Neural crest cell (in vitro differentiated cells): ENCODE measurements around the gene OR2T6. TPM values are rescaled to one million over a fixed set of nuclear protein-coding genes. Genes with fewer than 3 reads are reported as not detected.

Experiments used
- DNase-seq: peaks from one replicate; pipeline ENCODE4 v3.0.0; 2021; ENCODE audit warnings: low read depth, mixed read lengths, low spot score
- H3K27ac Mint-ChIP-seq: one replicate; pipeline ENCODE4 v1.8.0; 2021; ENCODE audit warnings: mild to moderate bottlenecking, mixed read lengths; ENCODE audit not compliant: unreplicated experiment
- H3K27me3 Mint-ChIP-seq: 2 replicates; pipeline ENCODE4 v1.8.0; 2021; ENCODE audit warnings: low read depth, mild to moderate bottlenecking, mixed read lengths
- H3K36me3 Mint-ChIP-seq: 2 replicates; pipeline ENCODE4 v1.8.0; 2021; ENCODE audit warnings: low read depth, mild to moderate bottlenecking, mixed read lengths
- H3K4me1 Mint-ChIP-seq: 2 replicates; pipeline ENCODE4 v1.8.0; 2021; ENCODE audit warnings: mixed read lengths
- H3K4me3 Mint-ChIP-seq: one replicate; pipeline ENCODE4 v1.8.0; 2021; ENCODE audit warnings: mild to moderate bottlenecking, mixed read lengths
- H3K9me3 Mint-ChIP-seq: 2 replicates; pipeline ENCODE4 v1.8.0; 2021; ENCODE audit warnings: mixed read lengths
- total RNA-seq: library from RNA; stranded (reverse); gene quantifications from 2 replicates; pipeline ENCODE4 v1.2.1, GENCODE V29; 2021
- TF ChIP-seq, protein P1 (sequence below): fragments of 200-600 bp; sonication (generic); conservative IDR thresholded peaks from 2 replicates; pipeline ENCODE4 v1.5.0; 2021; ENCODE audit warnings: antibody characterized with exemption, mild to moderate bottlenecking

Gene OR2T6
- total RNA-seq, 1 donor from 2014 or later = not detected

- no peak for DNase-seq
- Mint-ChIP-seq H3K4me1 (no peaks in the 10 kb centered on the region), H3K9me3 (peaks cover 35% of the 10 kb centered on the region), H3K36me3 (peaks cover 10% of the 10 kb centered on the region), H3K4me3 (no peak overlapping the region), H3K27ac (no peak overlapping the region), H3K27me3 (no peaks in the 10 kb centered on the region)
- TF ChIP-seq, protein P1, sequence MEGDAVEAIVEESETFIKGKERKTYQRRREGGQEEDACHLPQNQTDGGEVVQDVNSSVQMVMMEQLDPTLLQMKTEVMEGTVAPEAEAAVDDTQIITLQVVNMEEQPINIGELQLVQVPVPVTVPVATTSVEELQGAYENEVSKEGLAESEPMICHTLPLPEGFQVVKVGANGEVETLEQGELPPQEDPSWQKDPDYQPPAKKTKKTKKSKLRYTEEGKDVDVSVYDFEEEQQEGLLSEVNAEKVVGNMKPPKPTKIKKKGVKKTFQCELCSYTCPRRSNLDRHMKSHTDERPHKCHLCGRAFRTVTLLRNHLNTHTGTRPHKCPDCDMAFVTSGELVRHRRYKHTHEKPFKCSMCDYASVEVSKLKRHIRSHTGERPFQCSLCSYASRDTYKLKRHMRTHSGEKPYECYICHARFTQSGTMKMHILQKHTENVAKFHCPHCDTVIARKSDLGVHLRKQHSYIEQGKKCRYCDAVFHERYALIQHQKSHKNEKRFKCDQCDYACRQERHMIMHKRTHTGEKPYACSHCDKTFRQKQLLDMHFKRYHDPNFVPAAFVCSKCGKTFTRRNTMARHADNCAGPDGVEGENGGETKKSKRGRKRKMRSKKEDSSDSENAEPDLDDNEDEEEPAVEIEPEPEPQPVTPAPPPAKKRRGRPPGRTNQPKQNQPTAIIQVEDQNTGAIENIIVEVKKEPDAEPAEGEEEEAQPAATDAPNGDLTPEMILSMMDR = no peak
Observed at GRCh38 chr1:248366609-248367008, 8.9 kb upstream of the OR2T6 start.

DNA sequence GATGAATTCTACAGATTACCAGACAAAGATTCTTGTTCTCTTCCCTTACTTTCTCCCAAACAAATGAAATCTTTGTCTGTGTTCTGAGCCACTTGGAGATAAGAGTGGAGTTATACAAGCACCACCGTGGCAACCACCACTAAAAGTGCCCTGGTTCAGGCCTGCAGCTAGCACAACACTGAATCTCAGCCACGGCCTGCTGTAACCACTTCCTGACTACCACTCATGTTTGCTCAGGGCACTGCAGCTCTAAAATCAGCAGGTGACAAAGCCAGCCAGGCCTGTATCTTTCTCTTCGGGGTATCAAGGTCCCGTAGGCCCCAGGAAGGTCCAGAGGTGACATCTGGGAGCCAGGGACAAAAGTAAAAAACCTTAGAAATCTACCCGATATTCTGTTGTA is 3.2 kb upstream of the OR2T6 start:
- TF ChIP-seq, protein P1 = no peak
- DNase-seq = no peak
- H3K27ac Mint-ChIP-seq = no peak overlapping the region
- peaks cover 29% of the 10 kb centered on the region for H3K9me3 Mint-ChIP-seq
- no peaks in the 10 kb centered on the region for H3K27me3 Mint-ChIP-seq
- no peaks in the 10 kb centered on the region for H3K4me1 Mint-ChIP-seq
- H3K36me3 Mint-ChIP-seq = peaks cover 5% of the 10 kb centered on the region
- no peak overlapping the region for H3K4me3 Mint-ChIP-seq

GRCh38 chr1:248373761-248374160 is 1.8 kb upstream of the OR2T6 start:
- no peaks in the 10 kb centered on the region for H3K4me1 Mint-ChIP-seq
- TF ChIP-seq, protein P1 = no peak
- H3K27ac Mint-ChIP-seq = no peak overlapping the region
- H3K9me3 Mint-ChIP-seq = peaks cover 29% of the 10 kb centered on the region
- H3K27me3 Mint-ChIP-seq = no peaks in the 10 kb centered on the region
- no peak for DNase-seq
- H3K36me3 Mint-ChIP-seq = peaks cover 5% of the 10 kb centered on the region
- H3K4me3 Mint-ChIP-seq = no peak overlapping the region

- DNase-seq = no peak
- TF ChIP-seq, protein P1 = no peak
- Mint-ChIP-seq H3K36me3 (peaks cover 8% of the 10 kb centered on the region), H3K27me3 (no peaks in the 10 kb centered on the region), H3K4me1 (no peaks in the 10 kb centered on the region), H3K27ac (no peak overlapping the region), H3K4me3 (no peak overlapping the region), H3K9me3 (peaks cover 17% of the 10 kb centered on the region)
Observed at GRCh38 chr1:248376916-248377315, 1.4 kb downstream of the OR2T6 start.

- Mint-ChIP-seq H3K27ac (no peak overlapping the region), H3K36me3 (peaks cover 4% of the 10 kb centered on the region), H3K9me3 (peaks cover 8% of the 10 kb centered on the region), H3K4me3 (no peak overlapping the region), H3K27me3 (no peaks in the 10 kb centered on the region), H3K4me1 (no peaks in the 10 kb centered on the region)
- TF ChIP-seq, protein P1 = no peak
- DNase-seq = no peak
Observed at GRCh38 chr1:248380854-248381253, 5.3 kb downstream of the OR2T6 start.

GRCh38 chr1:248388426-248388825 is 12.9 kb downstream of the OR2T6 start:
- Mint-ChIP-seq H3K36me3 (peaks cover 4% of the 10 kb centered on the region), H3K9me3 (peaks cover 26% of the 10 kb centered on the region), H3K4me3 (no peak overlapping the region)

More at GRCh38 chr1:248388426-248388825, 12.9 kb downstream of the OR2T6 start:
- DNase-seq = no peak
- no peaks in the 10 kb centered on the region for H3K4me1 Mint-ChIP-seq
- no peak overlapping the region for H3K27ac Mint-ChIP-seq
- TF ChIP-seq, protein P1 = no peak
- H3K27me3 Mint-ChIP-seq = no peaks in the 10 kb centered on the region
